Natural killer cell (primary cell): ENCODE measurements around the gene NRXN3. TPM values are rescaled to one million over a fixed set of nuclear protein-coding genes. Genes with fewer than 3 reads are reported as not detected.

Experiments used
- ATAC-seq, 3 donors: fragments of 150-1000 bp in 2 of 3; fragments of 200-7000 bp in 1 of 3; cut with Tn5 transposase; 1 replicate in 1 of 3; 2 replicates in 2 of 3; pipeline ENCODE4 v1.10.0; 2021; ENCODE audit warnings: mild to moderate bottlenecking in 2 of 3, moderate library complexity in 2 of 3
- DNase-seq, 2 donors: peaks; one replicate each; pipeline versions ENCODE4 v3.0.0 to v3.0.0-alpha.2; 2013 to 2021; ENCODE audit warnings: mixed read lengths in 1 of 2
- H3K27ac ChIP-seq: one replicate; pipeline ENCODE4 v1.5.1; 2013; ENCODE audit warnings: mild to moderate bottlenecking, low read length
- H3K27me3 ChIP-seq: one replicate; pipeline ENCODE4 v1.6.1; 2013; ENCODE audit warnings: low read length; ENCODE audit not compliant: control insufficient read depth, insufficient read depth
- H3K36me3 ChIP-seq: one replicate; pipeline ENCODE4 v1.6.1; 2013; ENCODE audit warnings: low read length; ENCODE audit not compliant: control insufficient read depth, insufficient read depth
- H3K4me1 ChIP-seq: one replicate; pipeline ENCODE4 v1.6.1; 2013; ENCODE audit warnings: low read length; ENCODE audit not compliant: control insufficient read depth, insufficient read depth
- H3K4me3 ChIP-seq: one replicate; pipeline ENCODE4 v1.5.1; 2013; ENCODE audit warnings: low read length
- H3K9me3 ChIP-seq: one replicate; pipeline ENCODE4 v1.6.1; 2013; ENCODE audit warnings: low read length; ENCODE audit not compliant: control insufficient read depth, insufficient read depth
- H3K27ac Mint-ChIP-seq, 2 donors: one replicate each; pipeline ENCODE4 v1.8.0; 2022; ENCODE audit warnings: mild to moderate bottlenecking in 2 of 2, mixed read lengths in 2 of 2, moderate library complexity in 1 of 2
- H3K27me3 Mint-ChIP-seq, 2 donors: one replicate each; pipeline ENCODE4 v1.8.0; 2022; ENCODE audit warnings: low read depth in 2 of 2, mixed read lengths in 2 of 2
- H3K36me3 Mint-ChIP-seq: one replicate; pipeline ENCODE4 v1.8.0; 2022; ENCODE audit warnings: mixed read lengths
- H3K4me1 Mint-ChIP-seq, 2 donors: one replicate each; pipeline ENCODE4 v1.8.0; 2022; ENCODE audit warnings: mixed read lengths in 2 of 2
- H3K4me3 Mint-ChIP-seq: one replicate; pipeline ENCODE4 v1.8.0; 2022; ENCODE audit warnings: mild to moderate bottlenecking, moderate library complexity, mixed read lengths
- H3K9me3 Mint-ChIP-seq, 2 donors: one replicate each; pipeline ENCODE4 v1.8.0; 2022; ENCODE audit warnings: mixed read lengths in 2 of 2
- WGBS: methylation state at CpG from one replicate; pipeline ENCODE4 v1.1.7; 2013; ENCODE audit warnings: missing lambda C conversion rate; ENCODE audit not compliant: insufficient coverage; 5-methylcytosine and 5-hydroxymethylcytosine counted together
- intact Hi-C: fragments of 100-400 bp; cut with micrococcal nuclease; formaldehyde crosslinking; loops from one replicate; pipeline ENCODE4 v1.14.2; 2022
- total RNA-seq, 4 donors: library from RNA; stranded (reverse); fragments of 120-200 nt in 1 of 4; gene quantifications; one replicate each; pipeline versions ENCODE4 v1.2.3 to v1.2.4, GENCODE V29; 2013 to 2022
- TF ChIP-seq, protein P1 (sequence below): fragments of 200-600 bp; IDR thresholded peaks from one replicate; pipeline ENCODE4 v1.8.0; 2022; ENCODE audit warnings: antibody characterized with exemption

Gene NRXN3
- total RNA-seq, 3 donors from 2014 or later (not counting 1 experiment from before 2014, with no cell fraction given), result not detected

DNA sequence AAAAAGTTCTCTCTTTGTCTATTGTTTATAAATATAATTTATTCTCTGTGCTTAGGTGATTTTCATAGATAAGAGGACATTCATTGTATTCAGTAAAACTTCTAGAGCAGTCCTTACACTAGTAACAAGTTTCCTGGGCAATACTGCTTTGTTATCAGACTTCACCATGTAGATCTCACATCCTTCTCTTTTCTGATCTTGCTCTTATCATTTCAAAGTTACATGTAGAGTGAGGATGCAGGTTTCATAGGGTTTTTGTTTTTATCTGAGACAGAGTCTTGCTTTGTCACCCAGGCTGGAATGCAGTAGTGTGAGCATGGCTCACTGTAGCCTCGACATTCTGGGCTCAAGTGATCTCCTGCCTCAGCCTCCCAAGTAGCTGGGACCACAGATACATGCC lies 1251.6 kb downstream of the NRXN3 start:
- Histone ChIP-seq H3K27ac (no peak overlapping the region), H3K27me3 (no peaks in the 10 kb centered on the region), H3K9me3 (no peaks in the 10 kb centered on the region), H3K4me1 (no peaks in the 10 kb centered on the region), H3K36me3 (no peaks in the 10 kb centered on the region), H3K4me3 (no peak overlapping the region)
- Mint-ChIP-seq H3K27me3 (no peaks in the 10 kb centered on the region), H3K36me3 (no peaks in the 10 kb centered on the region), H3K4me1 (no peaks in the 10 kb centered on the region), H3K27ac (no peak overlapping the region), H3K4me3 (no peak overlapping the region), H3K9me3 (peaks cover 6 to 20% of the 10 kb centered on the region in 2 donors)
- ATAC-seq, result peak in 1 of 3 donors; percentile 63
- TF ChIP-seq, protein P1, sequence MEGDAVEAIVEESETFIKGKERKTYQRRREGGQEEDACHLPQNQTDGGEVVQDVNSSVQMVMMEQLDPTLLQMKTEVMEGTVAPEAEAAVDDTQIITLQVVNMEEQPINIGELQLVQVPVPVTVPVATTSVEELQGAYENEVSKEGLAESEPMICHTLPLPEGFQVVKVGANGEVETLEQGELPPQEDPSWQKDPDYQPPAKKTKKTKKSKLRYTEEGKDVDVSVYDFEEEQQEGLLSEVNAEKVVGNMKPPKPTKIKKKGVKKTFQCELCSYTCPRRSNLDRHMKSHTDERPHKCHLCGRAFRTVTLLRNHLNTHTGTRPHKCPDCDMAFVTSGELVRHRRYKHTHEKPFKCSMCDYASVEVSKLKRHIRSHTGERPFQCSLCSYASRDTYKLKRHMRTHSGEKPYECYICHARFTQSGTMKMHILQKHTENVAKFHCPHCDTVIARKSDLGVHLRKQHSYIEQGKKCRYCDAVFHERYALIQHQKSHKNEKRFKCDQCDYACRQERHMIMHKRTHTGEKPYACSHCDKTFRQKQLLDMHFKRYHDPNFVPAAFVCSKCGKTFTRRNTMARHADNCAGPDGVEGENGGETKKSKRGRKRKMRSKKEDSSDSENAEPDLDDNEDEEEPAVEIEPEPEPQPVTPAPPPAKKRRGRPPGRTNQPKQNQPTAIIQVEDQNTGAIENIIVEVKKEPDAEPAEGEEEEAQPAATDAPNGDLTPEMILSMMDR, result no peak
- no CpG with 5 or more reads among the region's 1 CpG for WGBS
- no peak for DNase-seq
- intact Hi-C loops, result no loop called here

GRCh38 chr14:79424462-79424861 lies 1254.3 kb downstream of the NRXN3 start:
- no peak overlapping the region for H3K27ac Mint-ChIP-seq
- no peak overlapping the region for H3K4me3 Mint-ChIP-seq
- H3K4me1 Mint-ChIP-seq, result no peaks in the 10 kb centered on the region
- no peaks in the 10 kb centered on the region for H3K9me3 ChIP-seq
- TF ChIP-seq, protein P1, result no peak
- H3K27me3 Mint-ChIP-seq, result no peaks in the 10 kb centered on the region
- no peak overlapping the region for H3K27ac ChIP-seq
- no peaks in the 10 kb centered on the region for H3K27me3 ChIP-seq
- WGBS, result 33% methylated on average over 1 of the region's 1 CpG
- no peaks in the 10 kb centered on the region for H3K4me1 ChIP-seq
- H3K9me3 Mint-ChIP-seq, result peaks cover 3 to 11% of the 10 kb centered on the region in 2 donors
- DNase-seq, result no peak
- intact Hi-C loops, result no loop called here
- H3K36me3 ChIP-seq, result no peaks in the 10 kb centered on the region
- no peaks in the 10 kb centered on the region for H3K36me3 Mint-ChIP-seq
- no peak overlapping the region for H3K4me3 ChIP-seq
- no peak for ATAC-seq

GRCh38 chr14:79426103-79426755 lies 1256.1 kb downstream of the NRXN3 start:
- Histone ChIP-seq H3K4me1 (no peaks in the 10 kb centered on the region), H3K36me3 (no peaks in the 10 kb centered on the region), H3K27ac (no peak overlapping the region), H3K27me3 (no peaks in the 10 kb centered on the region), H3K4me3 (no peak overlapping the region), H3K9me3 (no peaks in the 10 kb centered on the region)
- ATAC-seq (no peak), DNase-seq (no peak)
- WGBS, result 91% methylated on average over 4 of the region's 4 CpGs
- Mint-ChIP-seq H3K9me3 (peaks cover 3 to 8% of the 10 kb centered on the region in 2 donors), H3K27ac (no peak overlapping the region), H3K36me3 (no peaks in the 10 kb centered on the region), H3K4me3 (no peak overlapping the region), H3K4me1 (no peaks in the 10 kb centered on the region), H3K27me3 (no peaks in the 10 kb centered on the region)
- intact Hi-C loops, result no loop called here
- TF ChIP-seq, protein P1, result no peak

DNA sequence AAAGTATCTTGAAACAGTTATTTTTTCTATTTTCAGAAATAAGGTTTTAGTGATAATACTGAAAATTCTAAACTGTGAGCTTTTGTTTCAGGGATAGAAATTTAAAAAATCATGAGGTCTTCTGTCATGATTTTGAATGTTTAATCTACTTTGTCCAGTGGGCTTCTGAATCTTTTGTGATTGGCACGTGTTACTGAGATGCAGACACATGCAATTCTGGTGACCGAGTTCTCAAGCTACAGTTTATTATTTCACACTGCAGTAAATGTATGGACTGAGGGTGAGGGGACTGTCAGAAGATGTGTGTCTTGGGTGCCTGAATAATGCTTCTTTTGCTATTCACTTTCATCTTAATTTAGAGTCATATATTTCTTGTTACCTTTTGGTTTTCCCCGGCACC lies 1262.5 kb downstream of the NRXN3 start:
- intact Hi-C loops, result no loop called here
- no peaks in the 10 kb centered on the region for H3K9me3 ChIP-seq
- H3K27ac ChIP-seq, result no peak overlapping the region
- Mint-ChIP-seq H3K27ac (no peak overlapping the region), H3K36me3 (no peaks in the 10 kb centered on the region), H3K4me3 (no peak overlapping the region), H3K9me3 (peaks cover 3 to 11% of the 10 kb centered on the region in 2 donors), H3K27me3 (no peaks in the 10 kb centered on the region), H3K4me1 (no peaks in the 10 kb centered on the region)
- no peaks in the 10 kb centered on the region for H3K27me3 ChIP-seq
- no peak overlapping the region for H3K4me3 ChIP-seq
- TF ChIP-seq, protein P1, result no peak
- ATAC-seq (no peak), DNase-seq (no peak)
- H3K36me3 ChIP-seq, result no peaks in the 10 kb centered on the region
- H3K4me1 ChIP-seq, result no peaks in the 10 kb centered on the region
- 76% methylated on average over 2 of the region's 3 CpGs for WGBS
